Liver (tissue), 3 donors: ENCODE results near the gene TMEM178A.

Source experiments
- EGR1 ChIP-seq, 2 donors: IDR thresholded peaks; 2 replicates each; pipeline ENCODE4 v1.6.1; 2016 to 2018; ENCODE audit warnings: antibody characterized with exemption in 2 of 2, low read depth in 2 of 2
- GABPA ChIP-seq, 2 donors: IDR thresholded peaks in 1 of 2; conservative IDR thresholded peaks in 1 of 2; 2 replicates each; pipeline ENCODE4 v1.6.1; 2016; ENCODE audit warnings: antibody characterized with exemption in 2 of 2, mild to moderate bottlenecking in 1 of 2, moderate library complexity in 1 of 2
- HNF4A ChIP-seq, 2 donors: conservative IDR thresholded peaks; 2 replicates each; pipeline ENCODE4 v1.6.1; 2016; ENCODE audit warnings: antibody characterized with exemption in 2 of 2, mild to moderate bottlenecking in 2 of 2
- RAD21 ChIP-seq, 2 donors: IDR thresholded peaks; 2 replicates each; pipeline ENCODE4 v1.6.1; 2016; ENCODE audit warnings: antibody characterized with exemption in 2 of 2, mild to moderate bottlenecking in 2 of 2
- SP1 ChIP-seq: IDR thresholded peaks from 2 replicates; pipeline ENCODE4 v1.6.1; 2018; ENCODE audit warnings: antibody characterized with exemption, mild to moderate bottlenecking
- TAF1 ChIP-seq: conservative IDR thresholded peaks from 2 replicates; pipeline ENCODE4 v1.6.1; 2016; ENCODE audit warnings: antibody characterized with exemption, mild to moderate bottlenecking
- YY1 ChIP-seq: IDR thresholded peaks from 2 replicates; pipeline ENCODE4 v1.6.1; 2016; ENCODE audit warnings: antibody characterized with exemption, mild to moderate bottlenecking
- TF ChIP-seq, protein P1 (sequence below): IDR thresholded peaks from 2 replicates; pipeline ENCODE4 v1.6.1; 2016; ENCODE audit warnings: antibody characterized with exemption
- TF ChIP-seq, protein P2 (sequence below): fragments of 150-350 bp; IDR thresholded peaks from 2 replicates; pipeline ENCODE4 v1.5.1; 2017; ENCODE audit warnings: improper control_type of control experiment, low read depth, low read length; ENCODE audit not compliant: missing input control
- TF ChIP-seq, protein P3 (sequence below): IDR thresholded peaks from 2 replicates; pipeline ENCODE4 v1.6.1; 2016; ENCODE audit warnings: antibody characterized with exemption, mild to moderate bottlenecking
- donor health status: healthy.
- donor health status: healthy.

DNA sequence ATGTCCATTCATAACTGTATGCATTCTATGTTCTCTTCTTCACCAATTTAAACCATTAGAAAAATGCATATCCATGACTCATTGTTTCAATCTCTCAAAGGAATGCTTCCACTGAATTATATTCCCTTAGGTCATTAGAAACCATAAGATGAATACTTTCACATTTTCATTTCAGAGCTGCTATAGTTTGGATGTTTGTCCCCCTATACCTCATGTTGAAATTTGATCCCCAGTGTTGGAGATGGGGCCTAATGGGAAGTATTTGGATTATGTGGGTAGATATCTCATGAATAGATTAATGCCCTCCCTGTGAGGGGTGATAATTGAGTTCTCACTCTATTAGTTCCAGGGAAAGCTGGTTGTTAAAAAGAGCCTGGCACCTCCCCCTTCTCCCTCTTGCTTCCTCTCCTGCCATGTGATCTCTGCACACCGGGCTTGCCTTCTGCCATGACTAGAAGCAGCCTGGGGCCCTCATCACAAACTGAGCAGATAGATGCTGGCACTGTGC lies 77.6 kb downstream of the TMEM178A start:
- TF ChIP-seq, protein P1, sequence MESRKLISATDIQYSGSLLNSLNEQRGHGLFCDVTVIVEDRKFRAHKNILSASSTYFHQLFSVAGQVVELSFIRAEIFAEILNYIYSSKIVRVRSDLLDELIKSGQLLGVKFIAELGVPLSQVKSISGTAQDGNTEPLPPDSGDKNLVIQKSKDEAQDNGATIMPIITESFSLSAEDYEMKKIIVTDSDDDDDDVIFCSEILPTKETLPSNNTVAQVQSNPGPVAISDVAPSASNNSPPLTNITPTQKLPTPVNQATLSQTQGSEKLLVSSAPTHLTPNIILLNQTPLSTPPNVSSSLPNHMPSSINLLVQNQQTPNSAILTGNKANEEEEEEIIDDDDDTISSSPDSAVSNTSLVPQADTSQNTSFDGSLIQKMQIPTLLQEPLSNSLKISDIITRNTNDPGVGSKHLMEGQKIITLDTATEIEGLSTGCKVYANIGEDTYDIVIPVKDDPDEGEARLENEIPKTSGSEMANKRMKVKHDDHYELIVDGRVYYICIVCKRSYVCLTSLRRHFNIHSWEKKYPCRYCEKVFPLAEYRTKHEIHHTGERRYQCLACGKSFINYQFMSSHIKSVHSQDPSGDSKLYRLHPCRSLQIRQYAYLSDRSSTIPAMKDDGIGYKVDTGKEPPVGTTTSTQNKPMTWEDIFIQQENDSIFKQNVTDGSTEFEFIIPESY, result no peak
- TF ChIP-seq, protein P2, sequence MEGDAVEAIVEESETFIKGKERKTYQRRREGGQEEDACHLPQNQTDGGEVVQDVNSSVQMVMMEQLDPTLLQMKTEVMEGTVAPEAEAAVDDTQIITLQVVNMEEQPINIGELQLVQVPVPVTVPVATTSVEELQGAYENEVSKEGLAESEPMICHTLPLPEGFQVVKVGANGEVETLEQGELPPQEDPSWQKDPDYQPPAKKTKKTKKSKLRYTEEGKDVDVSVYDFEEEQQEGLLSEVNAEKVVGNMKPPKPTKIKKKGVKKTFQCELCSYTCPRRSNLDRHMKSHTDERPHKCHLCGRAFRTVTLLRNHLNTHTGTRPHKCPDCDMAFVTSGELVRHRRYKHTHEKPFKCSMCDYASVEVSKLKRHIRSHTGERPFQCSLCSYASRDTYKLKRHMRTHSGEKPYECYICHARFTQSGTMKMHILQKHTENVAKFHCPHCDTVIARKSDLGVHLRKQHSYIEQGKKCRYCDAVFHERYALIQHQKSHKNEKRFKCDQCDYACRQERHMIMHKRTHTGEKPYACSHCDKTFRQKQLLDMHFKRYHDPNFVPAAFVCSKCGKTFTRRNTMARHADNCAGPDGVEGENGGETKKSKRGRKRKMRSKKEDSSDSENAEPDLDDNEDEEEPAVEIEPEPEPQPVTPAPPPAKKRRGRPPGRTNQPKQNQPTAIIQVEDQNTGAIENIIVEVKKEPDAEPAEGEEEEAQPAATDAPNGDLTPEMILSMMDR, result no peak
- TF ChIP-seq, protein P3, sequence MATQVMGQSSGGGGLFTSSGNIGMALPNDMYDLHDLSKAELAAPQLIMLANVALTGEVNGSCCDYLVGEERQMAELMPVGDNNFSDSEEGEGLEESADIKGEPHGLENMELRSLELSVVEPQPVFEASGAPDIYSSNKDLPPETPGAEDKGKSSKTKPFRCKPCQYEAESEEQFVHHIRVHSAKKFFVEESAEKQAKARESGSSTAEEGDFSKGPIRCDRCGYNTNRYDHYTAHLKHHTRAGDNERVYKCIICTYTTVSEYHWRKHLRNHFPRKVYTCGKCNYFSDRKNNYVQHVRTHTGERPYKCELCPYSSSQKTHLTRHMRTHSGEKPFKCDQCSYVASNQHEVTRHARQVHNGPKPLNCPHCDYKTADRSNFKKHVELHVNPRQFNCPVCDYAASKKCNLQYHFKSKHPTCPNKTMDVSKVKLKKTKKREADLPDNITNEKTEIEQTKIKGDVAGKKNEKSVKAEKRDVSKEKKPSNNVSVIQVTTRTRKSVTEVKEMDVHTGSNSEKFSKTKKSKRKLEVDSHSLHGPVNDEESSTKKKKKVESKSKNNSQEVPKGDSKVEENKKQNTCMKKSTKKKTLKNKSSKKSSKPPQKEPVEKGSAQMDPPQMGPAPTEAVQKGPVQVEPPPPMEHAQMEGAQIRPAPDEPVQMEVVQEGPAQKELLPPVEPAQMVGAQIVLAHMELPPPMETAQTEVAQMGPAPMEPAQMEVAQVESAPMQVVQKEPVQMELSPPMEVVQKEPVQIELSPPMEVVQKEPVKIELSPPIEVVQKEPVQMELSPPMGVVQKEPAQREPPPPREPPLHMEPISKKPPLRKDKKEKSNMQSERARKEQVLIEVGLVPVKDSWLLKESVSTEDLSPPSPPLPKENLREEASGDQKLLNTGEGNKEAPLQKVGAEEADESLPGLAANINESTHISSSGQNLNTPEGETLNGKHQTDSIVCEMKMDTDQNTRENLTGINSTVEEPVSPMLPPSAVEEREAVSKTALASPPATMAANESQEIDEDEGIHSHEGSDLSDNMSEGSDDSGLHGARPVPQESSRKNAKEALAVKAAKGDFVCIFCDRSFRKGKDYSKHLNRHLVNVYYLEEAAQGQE, result no peak
- no peak for TF ChIP-seq TAF1
- no peak for TF ChIP-seq GABPA (IDR thresholded peaks at IDR 0.05 in 1 of 2, conservative IDR thresholded peaks at IDR 0.05 in 1 of 2)
- no peak for TF ChIP-seq RAD21 (IDR thresholded peaks at IDR 0.05)
- no peak for TF ChIP-seq HNF4A (conservative IDR thresholded peaks at IDR 0.05)
- TF ChIP-seq EGR1 (IDR thresholded peaks at IDR 0.05; ENCODE audit: low read depth in 2 of 2), result no peak
- no peak for TF ChIP-seq YY1
- TF ChIP-seq SP1, result no peak
